Measurements from ENCODE around the gene DMD.

Gene DMD

GRCh38 chrX:31679861-31680260, 1531.5 kb downstream of the DMD start:
- Histone ChIP-seq H3K4me1 (ENCODE audit: low read length) (no peaks in the 10 kb centered on the region), H3K27ac (ENCODE audit: low read length) (no peak overlapping the region), H4K20me1 (ENCODE audit: insufficient read depth, low read length) (no peaks in the 10 kb centered on the region), H3K27me3 (replicated peaks; ENCODE audit: insufficient read depth, low read length) (no peaks in the 10 kb centered on the region), H3F3A (ENCODE audit: insufficient read depth, low read length) (no peaks in the 10 kb centered on the region), H3K36me3 (replicated peaks; ENCODE audit: insufficient read depth, low read length) (no peaks in the 10 kb centered on the region), H2AFZ (ENCODE audit: low read length) (no peak overlapping the region), H3K4me2 (ENCODE audit: low read depth, low read length) (no peak overlapping the region), H3K9me3 (replicated peaks; ENCODE audit: insufficient read depth, low read length) (no peaks in the 10 kb centered on the region), H3K9ac (ENCODE audit: low read length) (no peak overlapping the region), H3K9me2 (replicated peaks; ENCODE audit: insufficient read depth, low read length) (no peaks in the 10 kb centered on the region), H3K79me2 (ENCODE audit: low read length) (no peaks in the 10 kb centered on the region), H3K4me3 (ENCODE audit: low read length) (no peak overlapping the region)
- no peak for DNase-seq
- TF ChIP-seq CTCF (IDR thresholded peaks at IDR 0.05; ENCODE audit: low read length) (no peak), EZH2phosphoT487 (IDR thresholded peaks at IDR 0.05; ENCODE audit: low read length) (no peak), EZH2 (optimal IDR thresholded peaks at IDR 0.05; ENCODE audit: low read depth, low read length) (no peak)

GRCh38 chrX:31670245-31670644, 1541.1 kb downstream of the DMD start:
- no peaks in the 10 kb centered on the region for H3F3A ChIP-seq (ENCODE audit: insufficient read depth, low read length)
- H3K9me3 ChIP-seq (replicated peaks; ENCODE audit: insufficient read depth, low read length) = no peaks in the 10 kb centered on the region
- no peak overlapping the region for H2AFZ ChIP-seq (ENCODE audit: low read length)
- TF ChIP-seq EZH2phosphoT487 (IDR thresholded peaks at IDR 0.05; ENCODE audit: low read length) (no peak), CTCF (IDR thresholded peaks at IDR 0.05; ENCODE audit: low read length) (no peak), EZH2 (optimal IDR thresholded peaks at IDR 0.05; ENCODE audit: low read depth, low read length) (no peak)
- no peaks in the 10 kb centered on the region for H3K79me2 ChIP-seq (ENCODE audit: low read length)
- no peaks in the 10 kb centered on the region for H3K27me3 ChIP-seq (replicated peaks; ENCODE audit: insufficient read depth, low read length)
- no peak overlapping the region for H3K4me3 ChIP-seq (ENCODE audit: low read length)
- H3K9me2 ChIP-seq (replicated peaks; ENCODE audit: insufficient read depth, low read length) = no peaks in the 10 kb centered on the region
- H3K36me3 ChIP-seq (replicated peaks; ENCODE audit: insufficient read depth, low read length) = no peaks in the 10 kb centered on the region
- no peaks in the 10 kb centered on the region for H4K20me1 ChIP-seq (ENCODE audit: insufficient read depth, low read length)
- H3K4me1 ChIP-seq (ENCODE audit: low read length) = no peaks in the 10 kb centered on the region
- no peak for DNase-seq
- no peak overlapping the region for H3K4me2 ChIP-seq (ENCODE audit: low read depth, low read length)
- no peak overlapping the region for H3K9ac ChIP-seq (ENCODE audit: low read length)
- no peak overlapping the region for H3K27ac ChIP-seq (ENCODE audit: low read length)

- no peaks in the 10 kb centered on the region for H3K4me1 ChIP-seq (ENCODE audit: low read length)
- no peaks in the 10 kb centered on the region for H4K20me1 ChIP-seq (ENCODE audit: insufficient read depth, low read length)
- H3F3A ChIP-seq (ENCODE audit: insufficient read depth, low read length) = no peaks in the 10 kb centered on the region
- H2AFZ ChIP-seq (ENCODE audit: low read length) = no peak overlapping the region
- no peak overlapping the region for H3K4me3 ChIP-seq (ENCODE audit: low read length)
- no peaks in the 10 kb centered on the region for H3K27me3 ChIP-seq (replicated peaks; ENCODE audit: insufficient read depth, low read length)
- H3K9me3 ChIP-seq (replicated peaks; ENCODE audit: insufficient read depth, low read length) = no peaks in the 10 kb centered on the region
- H3K9me2 ChIP-seq (replicated peaks; ENCODE audit: insufficient read depth, low read length) = no peaks in the 10 kb centered on the region
- no peaks in the 10 kb centered on the region for H3K36me3 ChIP-seq (replicated peaks; ENCODE audit: insufficient read depth, low read length)
- TF ChIP-seq EZH2 (optimal IDR thresholded peaks at IDR 0.05; ENCODE audit: low read depth, low read length) (no peak), CTCF (IDR thresholded peaks at IDR 0.05; ENCODE audit: low read length) (no peak), EZH2phosphoT487 (IDR thresholded peaks at IDR 0.05; ENCODE audit: low read length) (no peak)
- DNase-seq = no peak
- H3K27ac ChIP-seq (ENCODE audit: low read length) = no peak overlapping the region
- H3K9ac ChIP-seq (ENCODE audit: low read length) = no peak overlapping the region
- no peaks in the 10 kb centered on the region for H3K79me2 ChIP-seq (ENCODE audit: low read length)
- no peak overlapping the region for H3K4me2 ChIP-seq (ENCODE audit: low read depth, low read length)
These were observed 1545.9 kb downstream of the DMD start for GRCh38 chrX:31665454-31665853.

Measured in MM.1S (cell line).